ENCODE measurements around the gene ERAL1.
A peak's percentile ranks its signal among the peaks of the same experiment; 100 is the strongest.
"Not testable (repeated sequence)": the region's sequence is repeated elsewhere in the genome, so short reads cannot be mapped to it uniquely, and the experiment has no call there.

Gene ERAL1

GRCh38 chr17:28901866-28902818, 47.3 kb downstream of the ERAL1 start:
- peak; percentile 19 for DNase-seq

GRCh38 chr17:28902819-28903545, 48.2 kb downstream of the ERAL1 start, which contains the start of gene DHRS13:
DHRS13 (minus strand) TSS chr17:28903079; CDS start chr17:28902944, 135 bp downstream.
- peak; percentile 81 for DNase-seq

- DNase-seq = not testable (repeated sequence)
Measured at GRCh38 chr17:28903546-28903841, 48.7 kb downstream of the ERAL1 start.

- no peak for DNase-seq
Measured at GRCh38 chr17:28904800-28905199, 50.0 kb downstream of the ERAL1 start.

- DNase-seq = no peak
Measured at GRCh38 chr17:28906276-28906675, 51.5 kb downstream of the ERAL1 start.

- DNase-seq = no peak
Measured at GRCh38 chr17:28906706-28907438, 52.1 kb downstream of the ERAL1 start.

GRCh38 chr17:28907709-28908475, 53.1 kb downstream of the ERAL1 start:
- DNase-seq = no peak

GRCh38 chr17:28908640-28909167, 53.9 kb downstream of the ERAL1 start:
- no peak for DNase-seq

- no peak for DNase-seq
Measured at GRCh38 chr17:28910534-28910933, 55.7 kb downstream of the ERAL1 start.
